NCI-H1092 treated with DMSO at 0.1 percent for 48 hours (cell line): ENCODE measurements around the gene RAN.
A peak's percentile ranks its signal among the peaks of the same experiment; 100 is the strongest.
"Not testable (repeated sequence)": the region's sequence is repeated elsewhere in the genome, so short reads cannot be mapped to it uniquely, and the experiment has no call there.

Experiments
- DNase-seq: peaks from one replicate; lab custom pipeline; 2025; lab: John Stamatoyannopoulos, UW

The RAN gene

GRCh38 chr12:130878193-130879185 lies 6.6 kb downstream of the RAN start:
- DNase-seq, result no peak

DNA sequence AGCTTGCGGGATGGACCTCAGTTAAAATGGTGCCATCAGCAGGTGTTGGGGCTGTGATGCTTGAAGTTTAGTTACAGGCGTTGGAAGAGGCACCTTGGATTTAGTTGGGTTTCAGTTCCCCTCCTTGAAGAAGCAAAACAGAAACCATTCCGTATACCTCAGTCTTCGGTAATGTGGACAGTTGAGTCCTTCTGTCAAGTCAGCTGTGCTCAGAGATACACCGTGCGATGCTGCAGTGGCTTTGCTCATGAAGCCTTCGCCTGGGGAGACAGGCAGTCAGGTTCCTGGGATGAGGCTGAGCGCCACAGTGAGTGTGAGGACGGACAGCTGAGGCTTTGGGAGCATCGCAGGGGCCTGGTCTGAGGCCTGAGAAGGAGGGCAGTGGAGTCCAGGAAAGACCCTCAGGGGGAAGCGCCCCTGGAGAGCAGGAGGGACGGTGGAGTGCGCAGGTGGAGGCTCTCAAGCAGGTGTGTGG lies 7.4 kb downstream of the RAN start:
- DNase-seq, result no peak

GRCh38 chr12:130879781-130880389 lies 8.0 kb downstream of the RAN start:
- DNase-seq, result no peak

GRCh38 chr12:130880411-130880885 lies 8.6 kb downstream of the RAN start:
- DNase-seq, result no peak

DNA sequence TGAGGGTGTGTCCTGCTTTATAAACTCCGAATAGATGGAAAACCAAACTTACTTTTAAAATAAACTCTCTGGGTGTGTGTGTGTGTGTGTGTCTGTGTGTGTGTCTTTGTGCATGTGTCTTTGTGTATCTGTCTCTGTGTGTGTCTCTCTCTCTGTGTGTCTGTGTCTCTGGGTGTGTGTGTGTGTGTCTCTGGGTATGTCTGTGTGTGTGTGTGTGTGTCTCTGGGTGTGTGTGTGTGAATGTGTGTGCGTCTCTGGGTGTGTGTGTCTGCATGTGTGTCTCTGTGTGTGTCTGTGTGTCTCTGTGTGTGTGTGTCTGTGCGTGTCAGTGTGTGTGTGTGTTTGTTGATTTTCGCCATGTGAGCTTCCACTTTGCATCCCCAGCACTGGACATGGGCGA lies 9.2 kb downstream of the RAN start:
- DNase-seq, result no peak

DNA sequence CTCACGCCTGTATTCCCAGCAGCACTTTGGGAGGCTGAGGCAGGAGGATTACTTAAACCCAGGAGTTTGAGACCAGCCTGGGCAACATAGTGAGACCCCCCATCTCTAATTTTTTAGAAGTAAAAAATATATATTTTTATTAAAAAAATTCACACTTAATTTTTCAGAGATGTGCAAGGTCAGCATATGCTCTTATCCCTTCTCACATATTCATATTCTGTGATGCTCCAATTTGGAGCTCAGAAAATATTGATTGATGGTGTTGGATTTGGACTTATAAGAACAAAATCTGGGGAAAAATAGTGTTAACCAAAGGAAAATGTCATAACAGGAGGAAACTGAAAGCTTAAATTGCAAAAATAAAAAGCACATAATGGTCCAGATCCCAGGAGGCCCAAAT lies 9.7 kb downstream of the RAN start:
- DNase-seq, result no peak

DNA sequence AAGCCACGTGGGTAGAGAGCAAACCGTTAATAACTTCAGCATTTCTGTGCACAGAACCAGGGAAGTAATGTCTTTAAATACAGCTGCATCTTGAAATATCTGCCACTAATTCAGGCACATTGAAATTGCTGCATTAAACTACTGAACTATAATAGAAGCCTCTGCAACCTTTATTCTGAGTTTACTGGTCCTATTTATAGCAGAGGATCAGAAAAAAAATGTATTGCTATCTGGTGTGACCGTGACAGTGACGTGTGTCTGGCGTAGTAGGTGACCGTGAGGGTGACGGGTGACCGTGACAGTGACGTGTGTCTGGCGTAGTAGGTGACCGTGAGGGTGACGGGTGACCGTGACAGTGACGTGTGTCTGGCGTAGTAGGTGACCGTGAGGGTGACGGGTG lies 15.3 kb downstream of the RAN start:
- DNase-seq, result not testable (repeated sequence)

DNA sequence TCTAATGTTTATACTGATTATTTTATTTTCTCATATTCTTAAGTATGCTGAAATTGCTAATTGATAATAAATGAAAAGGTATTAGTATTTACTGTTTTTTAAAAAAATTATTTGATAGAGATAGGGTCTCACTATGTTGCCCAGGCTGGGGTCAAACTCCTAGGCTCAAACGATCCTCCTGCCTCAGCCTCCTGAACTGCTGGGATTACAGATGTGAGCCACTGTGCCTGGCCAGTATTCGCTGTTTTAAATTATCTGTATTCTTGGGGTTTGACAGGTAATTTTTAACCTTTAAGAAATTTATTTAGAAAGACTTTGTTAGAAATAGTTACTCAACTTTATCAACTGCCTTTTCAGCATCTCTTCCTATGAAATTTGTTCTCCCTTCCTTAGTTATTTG lies 32.2 kb downstream of the RAN start:
- DNase-seq, result no peak

GRCh38 chr12:130904936-130905455 lies 33.1 kb downstream of the RAN start:
- DNase-seq, result not testable (repeated sequence)

DNA sequence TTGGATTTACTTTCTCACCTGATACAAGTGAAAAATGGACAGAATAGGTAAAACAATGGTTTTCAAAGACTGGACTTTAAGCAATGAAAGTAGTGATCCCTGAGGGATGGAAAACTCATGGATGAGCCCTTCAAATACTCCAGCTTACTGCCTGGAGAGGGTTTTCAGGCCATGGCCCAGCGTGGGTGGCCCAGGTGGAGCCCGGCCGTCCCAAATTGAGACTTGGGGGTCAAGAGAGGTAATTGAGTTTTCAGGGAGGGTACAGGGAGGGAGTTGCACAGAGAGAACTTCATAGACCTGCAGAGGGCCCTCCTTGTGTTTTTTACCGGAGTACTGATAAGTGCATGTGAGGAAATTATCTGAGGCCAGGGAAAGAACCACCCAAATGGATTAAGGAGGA lies 37.2 kb downstream of the RAN start:
- DNase-seq, result no peak

GRCh38 chr12:130911193-130911592 lies 39.3 kb downstream of the RAN start:
- DNase-seq, result no peak

DNA sequence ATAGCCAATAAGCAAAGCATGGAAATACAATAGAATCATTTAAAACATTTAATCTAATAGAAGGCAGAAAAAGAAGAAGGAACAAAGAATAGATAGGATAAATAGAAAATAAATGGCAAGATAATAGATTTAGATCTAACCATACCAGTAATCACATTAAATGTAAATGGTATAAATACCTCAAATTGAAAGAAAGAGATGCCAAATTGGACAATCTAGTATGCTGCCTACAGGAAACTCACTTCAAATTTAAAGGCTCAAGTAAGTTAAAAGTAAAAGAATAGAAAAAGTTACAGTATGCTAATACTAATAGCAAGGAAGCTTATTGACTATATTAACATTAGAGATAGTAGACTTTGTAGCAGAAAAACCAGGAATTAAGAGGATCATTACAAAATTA lies 40.1 kb downstream of the RAN start:
- no peak for DNase-seq

GRCh38 chr12:130916241-130916911 lies 44.5 kb downstream of the RAN start:
- peak; percentile 80 for DNase-seq

DNA sequence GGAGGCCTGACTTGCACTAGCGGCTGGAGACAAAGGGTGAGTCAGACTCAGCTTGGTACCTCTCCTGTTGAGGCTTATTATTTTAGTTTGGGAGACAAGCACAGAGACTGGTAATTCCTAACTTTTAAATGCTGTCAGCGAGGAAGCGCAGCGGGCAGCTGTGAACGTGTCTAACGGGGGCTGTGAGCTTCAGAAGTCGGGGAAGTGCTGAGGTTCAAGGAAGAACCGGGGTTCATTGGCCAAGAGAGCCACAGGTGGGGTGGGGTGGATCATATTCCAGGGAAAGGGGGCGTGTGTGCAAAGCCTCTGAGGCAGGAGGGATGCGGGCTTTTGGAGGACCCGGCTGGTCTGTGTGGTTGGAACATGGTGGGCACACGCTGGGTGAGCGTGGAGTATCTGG lies 45.7 kb downstream of the RAN start:
- no peak for DNase-seq

DNA sequence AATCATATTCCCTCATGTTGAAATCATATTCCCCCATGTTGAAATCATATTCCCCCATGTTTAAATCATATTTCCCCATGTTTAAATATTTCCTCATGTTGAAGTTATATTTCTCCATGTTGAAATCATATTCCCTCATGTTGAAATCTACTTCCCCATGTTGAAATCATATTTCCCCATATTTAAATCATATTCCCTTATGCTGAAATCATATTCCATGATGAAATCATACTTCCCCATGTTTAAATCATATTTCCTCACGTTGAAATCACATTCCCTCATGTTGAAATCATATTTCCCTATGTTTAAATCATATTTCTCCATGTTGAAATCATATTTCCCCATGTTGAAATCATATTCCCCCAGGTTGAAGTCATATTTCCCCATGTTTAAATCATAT lies 47.2 kb downstream of the RAN start:
- no peak for DNase-seq

GRCh38 chr12:130920119-130920703 lies 48.3 kb downstream of the RAN start:
- DNase-seq, result no peak

GRCh38 chr12:130920723-130921381 lies 49.0 kb downstream of the RAN start:
- DNase-seq, result no peak

- no peak for DNase-seq
Observed at GRCh38 chr12:130922511-130922953, 50.7 kb downstream of the RAN start.

DNA sequence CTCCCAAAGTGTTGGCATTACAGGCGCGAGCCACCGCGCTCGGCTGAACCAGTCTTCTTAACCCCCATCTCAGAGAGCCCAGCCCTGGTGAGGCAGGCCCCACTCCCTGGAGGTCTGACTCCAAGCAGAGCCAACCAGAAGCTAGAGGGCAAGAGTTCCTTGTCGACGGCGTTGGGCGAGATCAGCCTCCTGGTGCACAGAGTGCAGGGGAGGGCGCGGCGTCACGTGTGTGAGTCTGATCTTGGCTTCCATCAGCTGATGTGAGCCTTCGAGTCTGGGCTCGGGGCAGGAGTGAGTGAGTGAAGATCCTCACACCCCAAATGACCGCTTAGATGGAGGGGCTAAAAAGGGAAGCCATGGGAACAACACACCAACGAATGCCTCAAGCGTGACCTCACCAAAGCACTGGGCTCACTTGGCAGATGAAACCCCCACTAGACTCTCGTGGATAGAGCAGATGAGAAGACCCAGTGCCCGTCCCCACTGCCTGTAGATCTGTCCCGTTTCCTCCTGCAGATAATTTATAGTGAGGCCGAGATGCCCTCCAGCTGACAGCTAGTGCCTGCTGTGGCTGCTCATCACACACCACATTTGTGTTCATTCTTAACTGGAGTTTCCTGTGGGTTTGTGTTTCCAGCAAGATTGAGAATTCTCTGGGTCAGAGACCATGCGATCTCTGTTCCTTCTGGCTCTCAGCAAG lies 53.2 kb downstream of the RAN start:
- DNase-seq, result no peak

- no peak for DNase-seq
Observed at GRCh38 chr12:130925666-130926015, 53.8 kb downstream of the RAN start.
